ENCODE results near the gene DLL1. TPM values are rescaled to one million over a fixed set of nuclear protein-coding genes. Genes with fewer than 3 reads are reported as not detected.

The DLL1 gene
- total RNA-seq, 1 donor from 2014 or later = 16.5 TPM

DNA sequence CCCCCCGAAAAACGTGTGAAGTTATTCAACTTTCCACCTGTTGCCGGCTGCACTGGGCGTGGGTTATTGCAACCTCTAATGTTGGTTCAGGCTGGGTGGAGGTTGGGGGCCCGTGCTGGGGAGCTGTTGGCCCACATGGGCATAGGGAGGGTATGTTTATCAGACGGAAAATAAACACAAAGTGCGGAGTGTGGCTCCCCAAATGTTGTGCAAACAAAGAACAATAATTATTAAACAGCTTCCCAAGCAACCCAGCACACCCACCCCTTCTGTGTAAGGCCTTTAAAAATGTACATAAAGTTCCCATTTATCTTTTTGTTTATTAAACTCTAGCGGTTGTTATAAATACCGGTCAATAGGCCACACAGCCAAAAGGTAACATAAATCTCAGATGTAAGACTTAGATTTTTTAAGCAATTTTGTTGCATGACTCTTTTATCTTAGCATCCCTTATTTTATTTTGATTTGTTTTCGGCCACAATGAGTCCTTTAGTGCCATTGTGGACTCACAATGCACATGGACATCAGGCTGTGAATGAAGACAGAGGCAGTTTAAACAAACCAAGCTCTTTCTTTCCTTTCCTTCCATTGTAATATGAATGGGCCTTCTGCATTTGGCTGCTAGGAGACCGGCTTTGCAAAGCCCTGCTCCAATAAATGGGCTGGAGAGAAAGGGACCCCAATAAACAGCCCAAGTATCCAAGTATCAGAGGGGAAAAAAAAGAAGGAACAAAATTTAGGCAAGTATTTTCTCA, 6.9 kb upstream of the DLL1 start:
- H3K27ac ChIP-seq = no peak overlapping the region
- H3K36me3 ChIP-seq = no peaks in the 10 kb centered on the region
- TF ChIP-seq, protein P1, sequence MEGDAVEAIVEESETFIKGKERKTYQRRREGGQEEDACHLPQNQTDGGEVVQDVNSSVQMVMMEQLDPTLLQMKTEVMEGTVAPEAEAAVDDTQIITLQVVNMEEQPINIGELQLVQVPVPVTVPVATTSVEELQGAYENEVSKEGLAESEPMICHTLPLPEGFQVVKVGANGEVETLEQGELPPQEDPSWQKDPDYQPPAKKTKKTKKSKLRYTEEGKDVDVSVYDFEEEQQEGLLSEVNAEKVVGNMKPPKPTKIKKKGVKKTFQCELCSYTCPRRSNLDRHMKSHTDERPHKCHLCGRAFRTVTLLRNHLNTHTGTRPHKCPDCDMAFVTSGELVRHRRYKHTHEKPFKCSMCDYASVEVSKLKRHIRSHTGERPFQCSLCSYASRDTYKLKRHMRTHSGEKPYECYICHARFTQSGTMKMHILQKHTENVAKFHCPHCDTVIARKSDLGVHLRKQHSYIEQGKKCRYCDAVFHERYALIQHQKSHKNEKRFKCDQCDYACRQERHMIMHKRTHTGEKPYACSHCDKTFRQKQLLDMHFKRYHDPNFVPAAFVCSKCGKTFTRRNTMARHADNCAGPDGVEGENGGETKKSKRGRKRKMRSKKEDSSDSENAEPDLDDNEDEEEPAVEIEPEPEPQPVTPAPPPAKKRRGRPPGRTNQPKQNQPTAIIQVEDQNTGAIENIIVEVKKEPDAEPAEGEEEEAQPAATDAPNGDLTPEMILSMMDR (IDR thresholded peaks at IDR 0.05) = no peak
- intact Hi-C loops (cut with DNase I) = no loop called here
- DNase-seq (ENCODE audit: low spot score in 2 of 2) = peak in 1 of 2 donors; percentile 16
- H3K9me3 ChIP-seq = no peaks in the 10 kb centered on the region
- peaks cover 13 to 28% of the 10 kb centered on the region in 2 donors for H3K4me1 ChIP-seq
- peaks cover 34% of the 10 kb centered on the region for H3K27me3 ChIP-seq
- H3K4me3 ChIP-seq = no peak overlapping the region

DNA sequence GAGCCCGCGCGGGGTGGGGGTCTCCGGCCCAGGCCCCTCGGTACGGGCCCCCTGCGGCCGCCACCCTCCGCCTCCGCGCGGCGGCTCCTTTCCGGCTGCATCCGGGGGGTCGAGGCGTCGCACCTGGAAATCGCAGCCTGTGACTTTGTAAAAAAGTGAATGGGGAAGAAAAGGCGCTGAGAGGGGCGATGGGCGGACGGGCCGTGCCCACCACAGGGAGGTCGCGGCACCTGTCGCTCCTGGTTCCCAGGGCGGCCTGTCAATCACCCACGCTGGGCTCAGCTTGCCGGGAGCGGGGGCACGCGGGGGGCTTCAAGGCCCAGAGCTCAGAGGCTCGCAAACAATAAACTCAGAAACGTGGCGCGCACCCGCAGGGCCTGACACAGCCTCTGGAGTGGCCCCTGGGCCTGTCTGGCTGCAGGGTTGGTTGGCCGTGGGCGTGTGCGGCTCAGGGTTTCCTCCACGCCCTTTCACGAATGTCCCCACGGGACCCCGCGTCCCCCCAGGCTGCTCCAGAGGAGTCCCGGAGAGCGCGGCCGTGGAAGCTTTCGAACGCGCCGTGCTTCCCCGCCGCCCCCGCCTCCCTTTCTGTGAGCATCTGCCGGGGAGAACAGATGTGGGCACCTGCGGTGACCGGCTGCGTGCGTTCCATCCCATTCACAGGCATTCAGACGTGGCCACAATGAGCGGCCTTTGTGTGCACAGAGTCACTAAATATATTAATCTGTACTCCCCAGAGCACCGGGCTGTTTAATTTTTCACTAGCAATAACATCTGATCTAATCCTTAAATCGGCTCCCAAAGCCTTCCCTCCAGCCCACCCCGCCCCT, 6.1 kb upstream of the DLL1 start:
- Histone ChIP-seq H3K4me1 (peaks cover 13 to 34% of the 10 kb centered on the region in 2 donors), H3K9me3 (no peaks in the 10 kb centered on the region), H3K27ac (no peak overlapping the region), H3K36me3 (no peaks in the 10 kb centered on the region), H3K4me3 (peak overlapping the region; percentile 61 to 70), H3K27me3 (peaks cover 34% of the 10 kb centered on the region)
- intact Hi-C loops (cut with DNase I) = no loop called here
- TF ChIP-seq, protein P1 (IDR thresholded peaks at IDR 0.05) = no peak
- peak in 1 of 2 donors; percentile 57 for DNase-seq (ENCODE audit: low spot score in 2 of 2)

DNA sequence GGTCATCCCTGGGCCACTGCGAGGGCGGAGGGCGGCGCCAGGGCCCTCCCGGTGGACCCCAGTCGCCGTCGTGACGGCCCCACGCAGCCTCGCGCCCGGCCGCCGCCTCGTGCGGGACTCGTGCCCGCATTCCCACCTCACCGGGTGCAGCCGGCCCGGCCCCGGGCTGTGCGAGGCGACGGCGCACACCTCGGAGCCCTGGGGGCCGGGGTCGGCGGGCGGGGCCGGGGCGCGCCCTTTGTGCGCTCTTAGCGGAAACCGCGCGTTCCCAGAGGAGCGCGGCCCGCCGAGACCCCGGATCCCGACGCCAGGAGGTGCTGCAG, 5.5 kb upstream of the DLL1 start:
- Histone ChIP-seq H3K9me3 (no peaks in the 10 kb centered on the region), H3K27ac (no peak overlapping the region), H3K4me1 (peaks cover 13 to 40% of the 10 kb centered on the region in 2 donors), H3K36me3 (no peaks in the 10 kb centered on the region), H3K27me3 (peaks cover 34% of the 10 kb centered on the region), H3K4me3 (peak overlapping the region; percentile 61 to 70)
- DNase-seq (ENCODE audit: low spot score in 2 of 2) = peak in 1 of 2 donors; percentile 35
- intact Hi-C loops (cut with DNase I) = no loop called here
- TF ChIP-seq, protein P1 (IDR thresholded peaks at IDR 0.05) = no peak

DNA sequence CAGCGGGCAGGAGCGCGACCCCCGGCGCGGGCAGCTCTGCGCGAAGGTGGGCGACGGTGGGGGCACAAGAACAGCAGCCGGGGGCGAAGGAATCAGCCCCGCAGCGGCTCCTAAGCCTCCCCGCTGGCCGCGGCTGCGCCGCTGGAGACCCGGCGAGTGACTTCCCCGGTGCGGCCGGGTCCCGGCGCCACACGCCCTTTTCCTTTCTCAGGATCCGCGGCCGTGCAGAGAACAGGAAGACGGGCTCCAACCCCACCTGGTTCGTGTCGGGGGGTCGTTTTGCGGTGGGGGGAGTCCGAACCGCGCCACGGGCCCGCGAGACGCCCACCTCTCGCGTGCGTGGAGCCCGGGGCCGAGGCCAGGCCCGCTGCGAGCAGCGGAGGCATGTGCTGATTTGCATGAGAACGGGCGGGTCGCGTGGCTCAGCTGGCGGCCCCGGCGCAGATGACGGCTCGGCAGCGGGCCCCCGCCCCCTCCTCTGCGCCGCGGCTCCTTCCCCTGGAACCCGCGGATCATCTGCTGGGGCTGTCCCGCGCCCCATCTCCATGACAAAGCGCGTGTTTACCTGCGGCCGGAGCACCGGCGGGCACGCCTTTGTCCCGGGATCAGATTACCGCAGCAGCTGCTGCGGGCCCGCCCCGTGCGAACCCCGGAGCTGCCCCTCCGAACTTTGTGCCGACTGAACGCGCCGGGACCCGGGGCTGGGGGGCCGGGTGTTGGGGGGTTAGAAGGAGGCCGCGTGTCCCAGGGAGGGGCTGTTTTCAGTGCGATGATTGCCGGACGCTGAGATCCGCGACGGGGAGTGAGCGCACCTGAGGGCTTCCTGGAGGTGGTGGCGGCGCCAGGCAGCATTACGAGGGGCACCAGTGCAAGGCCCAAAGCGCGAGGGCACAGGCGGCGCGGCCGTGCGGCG, 4.9 kb upstream of the DLL1 start:
- H3K27me3 ChIP-seq = peaks cover 34% of the 10 kb centered on the region
- no peak overlapping the region for H3K27ac ChIP-seq
- intact Hi-C loops (cut with DNase I) = no loop called here
- peaks cover 13 to 45% of the 10 kb centered on the region in 2 donors for H3K4me1 ChIP-seq
- H3K36me3 ChIP-seq = no peaks in the 10 kb centered on the region
- TF ChIP-seq, protein P1 (IDR thresholded peaks at IDR 0.05) = no peak
- DNase-seq (ENCODE audit: low spot score in 2 of 2) = peak in 1 of 2 donors; percentile 62
- peak overlapping the region; percentile 61 to 70 for H3K4me3 ChIP-seq
- H3K9me3 ChIP-seq = no peaks in the 10 kb centered on the region

DNA sequence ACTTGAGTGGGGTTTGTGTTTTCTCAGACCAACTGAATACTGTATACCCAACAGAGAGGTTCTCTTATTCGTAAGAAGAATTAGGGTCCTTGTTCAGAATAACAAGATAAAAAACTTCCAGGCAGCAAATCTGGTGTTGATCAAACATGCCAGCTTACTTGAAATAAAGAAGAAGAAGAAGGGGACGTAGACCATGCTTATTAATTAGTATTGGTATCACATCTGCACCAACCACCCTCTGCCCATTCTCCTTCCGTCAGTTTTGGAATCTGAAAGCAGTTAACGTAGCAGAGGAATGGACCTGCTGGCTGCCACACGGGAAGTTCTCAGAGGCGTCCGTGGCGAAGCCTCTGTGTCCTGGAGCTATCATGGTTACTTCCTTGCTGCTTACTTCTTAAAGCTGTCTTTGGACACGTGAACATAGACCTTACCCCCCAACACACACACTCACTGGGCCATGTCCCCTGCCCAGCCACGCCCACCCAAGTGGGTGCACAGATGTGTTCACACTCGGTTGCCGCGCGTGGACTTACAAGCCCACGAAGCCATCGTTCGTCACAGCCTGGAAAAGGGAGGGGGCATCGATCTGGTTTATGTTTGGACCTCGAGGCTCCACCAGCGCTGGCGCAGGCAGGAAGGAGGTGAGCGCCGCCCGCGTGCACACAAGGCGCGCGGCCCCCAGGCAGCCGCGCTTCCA, 4.1 kb upstream of the DLL1 start:
- DNase-seq (ENCODE audit: low spot score in 2 of 2) = peak in 1 of 2 donors; percentile 62
- H3K27me3 ChIP-seq = peaks cover 34% of the 10 kb centered on the region
- peak overlapping the region; percentile 61 to 70 for H3K4me3 ChIP-seq
- no peaks in the 10 kb centered on the region for H3K9me3 ChIP-seq
- intact Hi-C loops (cut with DNase I) = loop anchor here (5.0 kb wide), 1 partner anchor 128 kb away; no protein-coding TSS in a partner anchor
- peaks cover 13 to 46% of the 10 kb centered on the region in 2 donors for H3K4me1 ChIP-seq
- TF ChIP-seq, protein P1 (IDR thresholded peaks at IDR 0.05) = no peak
- no peak overlapping the region for H3K27ac ChIP-seq
- no peaks in the 10 kb centered on the region for H3K36me3 ChIP-seq

All from ascending aorta (tissue), 2 donors.